Activated CD4-positive, alpha-beta T cell treated with anti-CD3 and anti-CD28 coated beads for 1 hour (primary cell): ENCODE data around the gene TRPC3.
"Not testable (repeated sequence)": the region's sequence is repeated elsewhere in the genome, so short reads cannot be mapped to it uniquely, and the experiment has no call there.

Experiments used
- DNase-seq: peaks from one replicate; pipeline ENCODE4 v3.0.0-alpha.2; 2020

TRPC3 gene

GRCh38 chr4:121943941-121944340 lies 7.9 kb downstream of the TRPC3 start:
- no peak for DNase-seq

- no peak for DNase-seq
Observed at GRCh38 chr4:121939690-121940089, 12.2 kb downstream of the TRPC3 start.

DNA sequence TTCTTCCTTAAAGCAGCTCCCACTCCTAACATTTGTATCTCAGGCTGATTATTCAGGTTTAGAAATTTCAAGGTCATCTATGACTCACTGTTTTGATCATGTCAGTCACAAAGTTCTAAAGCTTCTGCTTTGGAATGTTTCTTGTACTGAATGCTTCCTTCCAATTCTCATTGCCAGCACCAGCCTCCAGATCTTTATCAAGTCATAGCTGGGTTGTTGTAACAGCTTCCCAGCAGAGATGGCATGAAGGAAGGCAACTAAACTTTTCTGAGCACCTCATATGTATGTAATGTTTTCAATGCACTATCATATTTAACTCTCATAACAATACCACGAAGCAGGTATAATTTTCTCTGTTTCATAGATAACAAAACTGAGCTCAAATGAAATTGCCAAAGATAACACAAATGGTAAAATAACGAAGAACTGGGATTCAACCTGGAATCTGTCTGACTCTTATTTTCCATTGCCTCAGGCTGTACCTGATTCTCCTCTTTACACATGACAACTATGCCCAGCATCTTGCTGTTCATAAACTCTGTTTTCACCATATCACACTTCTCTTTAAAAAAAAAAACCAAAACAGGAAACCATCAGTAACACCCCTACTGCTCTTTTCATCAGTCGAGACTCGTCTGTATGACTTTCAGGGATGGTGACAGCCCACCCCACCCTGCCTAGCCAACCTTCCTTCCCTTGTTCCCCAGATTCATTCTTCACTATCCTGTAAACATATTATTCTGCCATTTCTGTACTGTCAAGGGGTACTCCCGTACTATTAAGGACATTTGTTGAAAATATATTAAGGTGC lies 13.4 kb downstream of the TRPC3 start:
- DNase-seq, result no peak

DNA sequence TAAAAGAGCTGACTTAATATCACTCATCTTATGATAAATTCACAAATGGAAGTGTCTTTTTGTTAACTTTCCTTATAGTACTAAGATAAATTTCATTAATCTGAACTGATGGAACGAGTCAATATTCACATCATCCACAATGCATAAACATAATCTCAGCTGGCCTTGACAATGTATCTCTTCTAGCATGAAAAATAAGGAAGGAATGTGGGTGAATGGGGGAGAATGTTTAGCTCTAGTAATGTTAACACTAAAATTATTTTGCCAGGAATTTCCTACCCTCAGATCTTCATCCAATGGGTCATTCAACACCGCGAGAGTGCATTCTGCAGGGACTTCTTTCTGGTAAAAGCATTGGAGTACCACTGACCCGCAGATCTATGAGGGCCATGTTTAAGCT lies 15.8 kb downstream of the TRPC3 start:
- no peak for DNase-seq

- no peak for DNase-seq
Observed at GRCh38 chr4:121934635-121935034, 17.2 kb downstream of the TRPC3 start.

- no peak for DNase-seq
Observed at GRCh38 chr4:121932212-121932974, 19.5 kb downstream of the TRPC3 start.

- no peak for DNase-seq
Observed at GRCh38 chr4:121930304-121930703, 21.6 kb downstream of the TRPC3 start.

DNA sequence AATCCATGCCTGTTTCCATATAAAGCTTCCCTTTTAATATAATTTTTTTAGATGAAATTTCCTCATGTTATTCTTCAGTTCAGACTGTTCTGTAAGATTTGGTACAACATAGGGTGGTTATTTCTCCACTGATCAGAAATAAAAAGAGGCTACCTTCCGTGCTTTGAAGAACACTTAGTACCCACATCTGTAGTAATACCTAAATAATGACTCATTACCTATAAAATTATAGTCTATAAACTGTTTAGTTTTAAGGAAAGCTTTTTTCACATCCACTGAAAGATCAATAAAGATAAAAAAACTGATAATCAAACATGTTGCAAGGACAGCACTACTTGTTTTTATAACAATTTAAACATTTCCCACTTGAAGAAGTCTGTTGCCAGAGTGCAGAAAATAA lies 23.9 kb downstream of the TRPC3 start:
- DNase-seq, result no peak

- not testable (repeated sequence) for DNase-seq
Observed at GRCh38 chr4:121926490-121926889, 25.4 kb downstream of the TRPC3 start.

DNA sequence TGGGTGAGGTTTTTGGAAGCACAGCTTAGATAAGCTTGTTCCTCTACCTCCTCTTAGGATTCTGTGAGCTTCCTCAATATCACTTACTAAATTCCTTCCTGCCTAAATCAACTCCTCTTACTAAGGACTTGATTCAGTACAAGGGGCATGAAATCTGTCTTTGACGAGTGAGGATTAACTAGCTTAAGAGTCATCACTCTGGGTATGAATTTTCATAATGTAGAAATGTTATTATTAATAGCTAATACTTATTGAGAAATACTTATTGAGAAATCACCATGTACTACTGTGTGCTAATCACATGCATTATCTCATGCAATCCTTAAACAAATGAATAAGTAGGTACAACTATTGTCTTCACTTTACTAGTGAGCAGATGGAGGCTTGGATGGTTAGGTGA lies 28.6 kb downstream of the TRPC3 start:
- DNase-seq, result no peak

DNA sequence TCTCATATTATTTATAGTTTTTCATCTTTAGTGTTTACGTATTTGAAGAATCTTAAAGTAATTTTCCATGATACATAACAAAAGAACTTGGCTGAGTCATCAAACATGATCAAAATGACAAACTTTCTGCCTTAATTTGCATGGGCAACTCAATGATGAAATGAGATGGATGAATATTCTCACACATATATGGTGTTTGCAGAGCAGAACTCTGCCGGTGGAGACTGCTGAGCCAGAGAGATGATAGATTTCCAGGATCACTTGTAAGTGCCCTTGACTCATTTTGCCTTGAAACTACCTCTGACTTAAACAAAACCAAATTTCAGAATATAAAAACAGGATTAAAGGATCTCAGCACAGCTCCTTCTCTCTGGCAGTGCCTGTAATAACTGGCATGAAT lies 38.2 kb downstream of the TRPC3 start:
- DNase-seq, result no peak

GRCh38 chr4:121908346-121908745 lies 43.5 kb downstream of the TRPC3 start:
- DNase-seq, result no peak

- DNase-seq, result peak; percentile 14
Observed at GRCh38 chr4:121900132-121900983, 51.5 kb downstream of the TRPC3 start.

DNA sequence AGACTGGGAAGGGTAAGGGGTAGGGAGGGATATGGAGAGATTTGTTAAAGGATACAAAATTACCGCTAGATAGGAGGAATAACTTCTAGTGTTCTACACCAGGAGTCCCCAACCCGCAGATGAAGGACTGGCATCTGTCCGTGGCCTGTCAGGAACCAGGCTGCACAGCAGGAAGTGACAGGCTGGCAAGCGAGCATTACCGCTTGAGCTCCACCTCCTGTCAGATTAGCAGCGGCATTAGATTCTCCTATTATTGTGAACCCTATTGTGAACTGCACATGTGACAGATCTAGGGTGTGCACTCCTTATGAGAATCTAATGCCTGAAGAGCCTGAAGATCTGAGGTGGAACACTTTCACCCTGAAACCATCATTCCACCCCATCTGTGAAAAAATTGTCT lies 53.7 kb downstream of the TRPC3 start:
- DNase-seq, result no peak

- DNase-seq, result no peak
Observed at GRCh38 chr4:121888134-121888533, 63.7 kb downstream of the TRPC3 start.

DNA sequence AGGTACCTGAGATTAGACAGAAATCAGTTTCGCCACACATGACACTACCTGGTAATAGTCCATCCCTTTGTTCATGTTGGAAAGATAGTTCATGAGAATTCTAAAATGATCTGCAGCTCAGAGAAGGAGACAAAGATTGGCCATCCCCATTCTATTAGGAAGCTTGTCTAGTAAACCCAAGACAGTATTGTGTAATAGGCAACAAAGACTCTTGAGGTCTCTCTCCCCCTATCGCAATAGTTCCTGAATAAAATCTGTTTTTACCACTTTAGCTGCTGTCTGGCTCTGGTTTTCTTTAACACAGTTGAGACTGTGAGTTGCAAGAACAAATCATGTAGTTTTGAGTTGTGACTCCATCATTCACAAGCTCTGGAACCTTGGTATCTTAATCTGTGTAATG lies 66.7 kb downstream of the TRPC3 start:
- DNase-seq, result no peak

DNA sequence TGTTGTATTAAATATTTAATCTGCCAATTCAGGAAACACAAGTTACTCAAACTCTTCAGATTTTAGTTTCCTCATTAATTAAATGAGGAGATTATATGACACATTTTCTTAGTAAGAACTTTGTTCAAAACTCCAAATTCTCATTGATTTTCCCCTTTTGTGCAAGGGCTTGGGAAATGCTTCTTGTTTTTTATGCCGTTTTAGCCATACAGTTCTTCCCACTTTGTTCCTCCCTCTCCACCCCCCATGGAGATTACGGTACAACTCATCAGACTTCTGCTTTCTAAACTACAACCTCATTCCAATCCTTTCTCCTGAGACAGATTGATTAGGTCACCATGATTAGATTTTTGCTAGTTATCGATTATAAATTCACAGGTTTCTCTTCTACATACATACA lies 70.7 kb downstream of the TRPC3 start:
- no peak for DNase-seq

DNA sequence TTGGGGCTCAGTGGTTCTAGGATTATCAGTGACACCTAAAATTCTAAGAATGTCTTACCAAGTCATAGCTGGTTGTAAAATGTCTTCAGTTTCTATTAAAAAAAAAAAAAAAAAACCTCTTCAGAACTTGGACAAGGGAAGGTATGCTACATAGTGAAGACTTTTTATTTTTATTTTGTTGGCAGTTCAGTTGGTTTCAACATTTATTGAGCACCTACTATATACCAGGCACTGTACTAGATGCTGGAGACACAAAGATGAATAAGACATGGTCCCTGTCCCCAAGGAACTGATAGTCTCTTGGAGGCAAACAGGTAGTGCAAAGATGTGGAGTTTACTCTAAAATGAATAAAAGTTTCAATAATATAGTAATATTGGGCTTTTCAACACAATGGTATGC lies 72.7 kb downstream of the TRPC3 start:
- no peak for DNase-seq

- no peak for DNase-seq
Observed at GRCh38 chr4:121877041-121877773, 74.7 kb downstream of the TRPC3 start.

DNA sequence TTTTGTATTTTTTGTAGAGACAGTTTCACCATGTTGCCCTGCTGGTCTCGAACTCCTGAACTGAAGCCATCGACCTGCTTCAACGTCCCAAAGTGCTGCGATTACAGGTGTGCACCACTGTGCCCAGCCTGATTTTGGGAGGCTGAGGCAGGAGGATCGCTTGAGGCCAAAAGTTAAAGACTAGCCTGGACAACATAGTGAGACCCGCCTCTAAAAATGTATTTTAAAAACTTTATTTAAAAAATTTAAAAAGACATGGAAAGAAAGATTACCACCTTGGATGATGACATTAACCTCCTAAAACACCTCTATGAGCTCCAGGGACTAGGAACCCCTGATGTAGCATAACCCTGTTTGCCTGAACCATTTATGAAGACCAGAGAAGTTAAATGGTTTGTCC lies 75.8 kb downstream of the TRPC3 start:
- no peak for DNase-seq

- DNase-seq, result no peak
Observed at GRCh38 chr4:121875652-121876051, 76.2 kb downstream of the TRPC3 start.

DNA sequence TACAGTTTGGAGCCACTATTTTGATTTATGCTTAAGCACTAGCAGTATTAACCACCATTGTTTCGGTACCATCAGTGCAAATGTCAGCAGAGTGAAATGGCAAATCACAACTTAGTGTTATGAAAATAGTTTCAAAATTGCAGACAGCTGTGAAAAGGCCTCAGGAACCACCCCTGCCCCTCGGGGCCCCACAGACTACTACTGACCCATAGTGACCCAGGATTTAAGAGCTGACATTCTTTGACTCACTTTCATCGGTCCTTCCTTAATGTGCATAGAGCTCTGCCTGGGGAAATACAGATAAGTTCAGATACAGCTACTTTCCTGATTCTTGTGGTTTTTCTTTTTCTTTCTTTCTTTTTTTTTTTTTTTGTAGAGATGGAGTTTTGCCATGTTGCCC lies 78.3 kb downstream of the TRPC3 start:
- DNase-seq, result no peak
